ENCODE data around the gene NPR1. TPM values are rescaled to one million over a fixed set of nuclear protein-coding genes. Genes with fewer than 3 reads are reported as not detected.
A peak's percentile ranks its signal among the peaks of the same experiment; 100 is the strongest.

The NPR1 gene
- total and polyA plus RNA-seq, 2 of the 13 experiments (the other 11 are each of a cell fraction or from before 2014, with no cell fraction given), result not detected

DNA sequence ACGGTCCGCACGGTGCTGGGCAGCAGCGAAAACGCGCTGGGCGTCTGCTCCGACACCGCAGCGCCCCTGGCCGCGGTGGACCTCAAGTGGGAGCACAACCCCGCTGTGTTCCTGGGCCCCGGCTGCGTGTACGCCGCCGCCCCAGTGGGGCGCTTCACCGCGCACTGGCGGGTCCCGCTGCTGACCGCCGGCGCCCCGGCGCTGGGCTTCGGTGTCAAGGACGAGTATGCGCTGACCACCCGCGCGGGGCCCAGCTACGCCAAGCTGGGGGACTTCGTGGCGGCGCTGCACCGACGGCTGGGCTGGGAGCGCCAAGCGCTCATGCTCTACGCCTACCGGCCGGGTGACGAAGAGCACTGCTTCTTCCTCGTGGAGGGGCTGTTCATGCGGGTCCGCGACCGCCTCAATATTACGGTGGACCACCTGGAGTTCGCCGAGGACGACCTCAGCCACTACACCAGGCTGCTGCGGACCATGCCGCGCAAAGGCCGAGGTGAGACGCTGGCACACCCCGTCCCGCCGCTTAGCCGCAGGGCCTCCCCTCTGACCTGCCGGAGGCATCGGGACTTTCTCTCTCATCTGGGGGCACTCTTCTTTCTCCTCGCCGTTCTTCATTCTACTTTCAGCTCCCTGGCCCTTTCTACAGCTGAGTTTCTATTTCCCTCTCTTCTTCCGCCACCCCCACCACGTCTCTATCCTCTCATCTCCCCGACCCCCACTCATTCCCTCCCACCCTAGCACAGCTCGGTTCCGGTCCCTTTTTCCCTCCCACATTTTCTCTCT is 1.0 kb downstream of the NPR1 start (continued):
- TF ChIP-seq ZHX2 (IDR thresholded peaks at IDR 0.05; ENCODE audit: low read depth), result no peak
- 0 out of 2 replicates have a peak, but pooled peaks have one; percentile 70 for TF ChIP-seq ZHX2 (CRISPR knock-in tag; IDR thresholded peaks at IDR 0.05; ENCODE audit: borderline replicate concordance)
- TF ChIP-seq NCOR1 (IDR thresholded peaks at IDR 0.05; ENCODE audit: borderline replicate concordance, low read length), result no peak
- TF ChIP-seq ISL2 (CRISPR knock-in tag; IDR thresholded peaks at IDR 0.05), result no peak
- no peak for TF ChIP-seq MIER2 (CRISPR knock-in tag; IDR thresholded peaks at IDR 0.05)
- no peak for TF ChIP-seq MXD3 (CRISPR knock-in tag; IDR thresholded peaks at IDR 0.05)
- no peak for TF ChIP-seq ZNF329 (CRISPR knock-in tag; IDR thresholded peaks at IDR 0.05; ENCODE audit: low read depth)
- no peak for TF ChIP-seq ATAD3A (CRISPR knock-in tag; IDR thresholded peaks at IDR 0.05)
- peak; percentile 57; the same call in 1 of the 2 replicates for TF ChIP-seq ADNP (CRISPR knock-in tag; IDR thresholded peaks at IDR 0.05)
- TF ChIP-seq HDAC1 (CRISPR knock-in tag; IDR thresholded peaks at IDR 0.05), result peak; percentile 15; the same call in 1 of the 2 replicates
- TF ChIP-seq ZNF710 (CRISPR knock-in tag; IDR thresholded peaks at IDR 0.05; ENCODE audit: borderline replicate concordance), result no peak
- peak; percentile 53 for TF ChIP-seq YEATS4 (CRISPR knock-in tag; IDR thresholded peaks at IDR 0.05; ENCODE audit: borderline replicate concordance)
- no peak for TF ChIP-seq NFIB (CRISPR knock-in tag; IDR thresholded peaks at IDR 0.05; ENCODE audit: borderline replicate concordance)
- no peak for TF ChIP-seq ZNF670 (CRISPR knock-in tag; IDR thresholded peaks at IDR 0.05; ENCODE audit: borderline replicate concordance)
- TF ChIP-seq ZNF256 (CRISPR knock-in tag; conservative IDR thresholded peaks at IDR 0.05), result 0 out of 2 replicates have a peak, but pooled peaks have one; percentile 34
- TF ChIP-seq HOXD1 (CRISPR knock-in tag; IDR thresholded peaks at IDR 0.05), result peak; percentile 71; the same call in 1 of the 2 replicates
- no peak for TF ChIP-seq ATF7-NPFF (CRISPR knock-in tag; IDR thresholded peaks at IDR 0.05; ENCODE audit: low read depth)
- no peak for TF ChIP-seq DNMT3B (CRISPR knock-in tag; conservative IDR thresholded peaks at IDR 0.05)
- TF ChIP-seq, protein P1, sequence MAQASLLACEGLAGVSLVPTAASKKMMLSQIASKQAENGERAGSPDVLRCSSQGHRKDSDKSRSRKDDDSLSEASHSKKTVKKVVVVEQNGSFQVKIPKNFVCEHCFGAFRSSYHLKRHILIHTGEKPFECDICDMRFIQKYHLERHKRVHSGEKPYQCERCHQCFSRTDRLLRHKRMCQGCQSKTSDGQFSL (CRISPR knock-in tag; IDR thresholded peaks at IDR 0.05), result no peak
- TF ChIP-seq KLF12 (CRISPR knock-in tag; IDR thresholded peaks at IDR 0.05; ENCODE audit: borderline replicate concordance), result 0 out of 2 replicates have a peak, but pooled peaks have one; percentile 28
- peak; percentile 39; the same call in 1 of the 2 replicates for TF ChIP-seq MYC (CRISPR knock-in tag; IDR thresholded peaks at IDR 0.05; ENCODE audit: borderline replicate concordance)
- TF ChIP-seq ZNF781 (CRISPR knock-in tag; IDR thresholded peaks at IDR 0.05; ENCODE audit: borderline replicate concordance, not compliant biosample characterization), result no peak

Data from HepG2 (cell line).